Measurements from ENCODE around the gene TPK1. TPM values are rescaled to one million over a fixed set of nuclear protein-coding genes. Genes with fewer than 3 reads are reported as not detected.

The TPK1 gene
- total RNA-seq, 3 donors from 2014 or later (not counting 1 experiment from before 2014, with no cell fraction given): 20.9 to 28.6 (median 25.3) TPM

DNA sequence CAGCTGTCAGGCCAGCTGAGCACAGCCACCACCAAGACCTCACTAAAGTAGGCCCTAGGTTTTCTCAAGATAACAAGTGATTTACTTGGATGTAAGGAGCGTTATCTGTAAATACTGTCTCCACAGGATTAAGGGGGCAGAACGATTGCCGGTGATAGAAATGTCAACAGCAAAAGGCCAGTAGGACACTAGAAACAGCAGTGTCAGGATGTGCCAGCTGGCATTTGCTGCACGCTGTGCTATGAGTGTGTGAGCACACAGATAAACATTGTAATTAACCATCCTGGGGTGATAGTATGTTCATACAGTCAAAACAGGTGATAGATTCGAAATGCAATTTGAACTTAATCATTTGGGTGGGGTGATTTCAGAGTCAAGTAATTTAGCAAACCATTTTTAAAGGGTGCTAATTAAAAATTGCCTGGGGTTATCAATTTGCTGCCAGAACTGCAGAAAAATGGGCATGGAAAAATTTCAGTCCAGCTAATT lies 396.1 kb downstream of the TPK1 start:
- Histone ChIP-seq H3K27ac (ENCODE audit: low read length) (no peak overlapping the region), H3K27me3 (ENCODE audit: control insufficient read depth, insufficient read depth, low read length) (no peaks in the 10 kb centered on the region), H3K9me3 (ENCODE audit: control insufficient read depth, insufficient read depth, low read length) (no peaks in the 10 kb centered on the region), H3K4me3 (ENCODE audit: low read length) (no peak overlapping the region), H3K36me3 (ENCODE audit: control insufficient read depth, insufficient read depth, low read length) (no peaks in the 10 kb centered on the region), H3K4me1 (ENCODE audit: control insufficient read depth, insufficient read depth, low read length) (no peaks in the 10 kb centered on the region)
- no peak overlapping the region for H3K4me3 Mint-ChIP-seq
- no peaks in the 10 kb centered on the region for H3K36me3 Mint-ChIP-seq
- intact Hi-C loops (cut with micrococcal nuclease): no loop called here
- TF ChIP-seq, protein P1, sequence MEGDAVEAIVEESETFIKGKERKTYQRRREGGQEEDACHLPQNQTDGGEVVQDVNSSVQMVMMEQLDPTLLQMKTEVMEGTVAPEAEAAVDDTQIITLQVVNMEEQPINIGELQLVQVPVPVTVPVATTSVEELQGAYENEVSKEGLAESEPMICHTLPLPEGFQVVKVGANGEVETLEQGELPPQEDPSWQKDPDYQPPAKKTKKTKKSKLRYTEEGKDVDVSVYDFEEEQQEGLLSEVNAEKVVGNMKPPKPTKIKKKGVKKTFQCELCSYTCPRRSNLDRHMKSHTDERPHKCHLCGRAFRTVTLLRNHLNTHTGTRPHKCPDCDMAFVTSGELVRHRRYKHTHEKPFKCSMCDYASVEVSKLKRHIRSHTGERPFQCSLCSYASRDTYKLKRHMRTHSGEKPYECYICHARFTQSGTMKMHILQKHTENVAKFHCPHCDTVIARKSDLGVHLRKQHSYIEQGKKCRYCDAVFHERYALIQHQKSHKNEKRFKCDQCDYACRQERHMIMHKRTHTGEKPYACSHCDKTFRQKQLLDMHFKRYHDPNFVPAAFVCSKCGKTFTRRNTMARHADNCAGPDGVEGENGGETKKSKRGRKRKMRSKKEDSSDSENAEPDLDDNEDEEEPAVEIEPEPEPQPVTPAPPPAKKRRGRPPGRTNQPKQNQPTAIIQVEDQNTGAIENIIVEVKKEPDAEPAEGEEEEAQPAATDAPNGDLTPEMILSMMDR (IDR thresholded peaks at IDR 0.05): no peak
- no peaks in the 10 kb centered on the region for H3K27me3 Mint-ChIP-seq (ENCODE audit: low read depth in 2 of 2)
- no peaks in the 10 kb centered on the region for H3K9me3 Mint-ChIP-seq
- no peaks in the 10 kb centered on the region for H3K4me1 Mint-ChIP-seq
- 87% methylated on average over 5 of the region's 5 CpGs for WGBS (ENCODE audit: insufficient coverage)
- no peak overlapping the region for H3K27ac Mint-ChIP-seq
- no peak for DNase-seq
- no peak for ATAC-seq

DNA sequence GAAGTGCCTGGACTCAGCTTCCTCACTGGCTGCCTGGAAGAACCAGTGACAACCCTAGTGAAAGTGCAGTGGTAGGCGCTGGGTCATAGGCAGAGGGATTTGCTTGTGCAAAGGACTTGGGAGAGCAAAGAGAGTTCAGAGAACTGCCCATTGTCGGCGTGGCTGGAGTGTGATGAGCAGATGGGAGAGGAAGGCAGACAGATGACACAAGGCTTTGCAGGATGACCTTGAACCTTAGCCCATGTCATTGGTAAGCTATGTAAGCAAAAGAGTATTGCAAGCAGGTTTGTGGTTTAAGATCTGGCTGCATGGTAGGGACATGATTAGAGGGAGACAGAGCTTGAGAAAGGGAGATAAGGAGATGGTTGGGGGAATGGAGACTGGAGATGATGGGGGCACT lies 397.1 kb downstream of the TPK1 start:
- Mint-ChIP-seq H3K9me3 (no peaks in the 10 kb centered on the region), H3K4me3 (no peak overlapping the region), H3K27me3 (ENCODE audit: low read depth in 2 of 2) (no peaks in the 10 kb centered on the region), H3K36me3 (no peaks in the 10 kb centered on the region), H3K27ac (no peak overlapping the region), H3K4me1 (no peaks in the 10 kb centered on the region)
- 90% methylated on average over 3 of the region's 3 CpGs for WGBS (ENCODE audit: insufficient coverage)
- TF ChIP-seq, protein P1 (IDR thresholded peaks at IDR 0.05): no peak
- H3K27me3 ChIP-seq (ENCODE audit: control insufficient read depth, insufficient read depth, low read length): no peaks in the 10 kb centered on the region
- no peaks in the 10 kb centered on the region for H3K36me3 ChIP-seq (ENCODE audit: control insufficient read depth, insufficient read depth, low read length)
- DNase-seq (no peak), ATAC-seq (no peak)
- no peaks in the 10 kb centered on the region for H3K4me1 ChIP-seq (ENCODE audit: control insufficient read depth, insufficient read depth, low read length)
- H3K4me3 ChIP-seq (ENCODE audit: low read length): no peak overlapping the region
- no peak overlapping the region for H3K27ac ChIP-seq (ENCODE audit: low read length)
- intact Hi-C loops (cut with micrococcal nuclease): no loop called here
- no peaks in the 10 kb centered on the region for H3K9me3 ChIP-seq (ENCODE audit: control insufficient read depth, insufficient read depth, low read length)

DNA sequence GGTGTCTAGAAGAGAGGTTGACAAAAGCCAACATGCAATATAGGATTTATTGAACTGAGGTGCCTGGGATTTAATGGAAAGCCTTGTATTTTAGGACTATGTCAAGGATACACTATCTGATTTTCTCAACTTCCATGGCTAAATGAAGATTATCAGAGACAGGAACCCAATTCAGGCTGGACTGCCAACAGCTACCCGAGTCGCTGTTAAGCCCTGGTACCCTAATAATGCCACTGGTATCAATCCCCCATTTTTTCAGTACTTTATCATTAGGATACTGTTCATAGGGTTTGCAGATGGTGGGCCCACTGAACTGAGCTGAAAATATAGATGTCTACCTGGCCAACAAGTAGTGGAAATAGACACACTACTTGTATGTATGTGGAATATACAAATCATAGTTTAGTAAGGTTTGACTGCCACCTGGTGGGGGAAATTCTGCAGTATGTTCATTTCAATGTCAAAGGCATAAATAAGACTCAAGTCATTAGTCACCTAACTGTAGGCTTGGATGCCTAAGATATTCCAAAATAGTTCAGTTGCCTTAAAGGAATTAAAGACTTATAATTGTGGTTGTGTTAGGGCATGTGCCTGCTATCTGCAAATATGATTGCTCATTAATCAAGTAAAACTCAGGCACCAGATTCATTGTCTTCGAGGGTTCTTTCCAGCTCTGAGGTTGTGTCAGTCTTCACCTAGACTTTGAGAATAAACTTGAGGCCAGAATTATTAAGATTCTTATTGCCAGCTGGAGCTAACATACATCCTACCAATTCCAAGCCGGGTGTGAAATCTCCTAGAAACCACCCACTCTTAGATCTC lies 398.3 kb downstream of the TPK1 start:
- Mint-ChIP-seq H3K4me3 (no peak overlapping the region), H3K27ac (no peak overlapping the region), H3K36me3 (no peaks in the 10 kb centered on the region), H3K27me3 (ENCODE audit: low read depth in 2 of 2) (peaks cover 0 to 9% of the 10 kb centered on the region in 2 donors), H3K4me1 (no peaks in the 10 kb centered on the region), H3K9me3 (no peaks in the 10 kb centered on the region)
- intact Hi-C loops (cut with micrococcal nuclease): no loop called here
- ATAC-seq (no peak), DNase-seq (peak in 1 of 2 donors; percentile 67)
- TF ChIP-seq, protein P1 (IDR thresholded peaks at IDR 0.05): peak; percentile 9
- H3K36me3 ChIP-seq (ENCODE audit: control insufficient read depth, insufficient read depth, low read length): no peaks in the 10 kb centered on the region
- 89% methylated on average over 4 of the region's 4 CpGs for whole genome bisulfite sequencing (ENCODE audit: insufficient coverage)
- no peaks in the 10 kb centered on the region for H3K27me3 ChIP-seq (ENCODE audit: control insufficient read depth, insufficient read depth, low read length)
- H3K27ac ChIP-seq (ENCODE audit: low read length): no peak overlapping the region
- no peak overlapping the region for H3K4me3 ChIP-seq (ENCODE audit: low read length)
- H3K4me1 ChIP-seq (ENCODE audit: control insufficient read depth, insufficient read depth, low read length): no peaks in the 10 kb centered on the region
- no peaks in the 10 kb centered on the region for H3K9me3 ChIP-seq (ENCODE audit: control insufficient read depth, insufficient read depth, low read length)
